GM12874 (cell line): ENCODE data around the gene ASIC2.

Source experiments
- CTCF ChIP-seq: IDR thresholded peaks from 2 replicates; pipeline ENCODE4 v1.5.1; 2011; ENCODE audit warnings: low read depth, mild to moderate bottlenecking, control low read depth, low read length, moderate library complexity; ENCODE audit not compliant: insufficient read depth

Gene ASIC2

GRCh38 chr17:32988481-32989101 lies 304.5 kb downstream of the ASIC2 start:
- TF ChIP-seq CTCF: no peak

GRCh38 chr17:32985050-32985756 lies 307.9 kb downstream of the ASIC2 start:
- no peak for TF ChIP-seq CTCF

- TF ChIP-seq CTCF: no peak
Measured at GRCh38 chr17:32980230-32980629, 312.9 kb downstream of the ASIC2 start.

GRCh38 chr17:32976605-32977004 lies 316.5 kb downstream of the ASIC2 start:
- no peak for TF ChIP-seq CTCF

GRCh38 chr17:32976131-32976530 lies 317.0 kb downstream of the ASIC2 start:
- TF ChIP-seq CTCF: no peak

- no peak for TF ChIP-seq CTCF
Measured at GRCh38 chr17:32971171-32971570, 321.9 kb downstream of the ASIC2 start.

GRCh38 chr17:32970281-32970680 lies 322.8 kb downstream of the ASIC2 start:
- TF ChIP-seq CTCF: no peak
